ENCODE measurements around the gene RP2. TPM values are rescaled to one million over a fixed set of nuclear protein-coding genes. Genes with fewer than 3 reads are reported as not detected.

Gene RP2
- total RNA-seq, 1 donor from 2014 or later, result 11.8 TPM

- Mint-ChIP-seq H3K27ac (ENCODE audit: unreplicated experiment) (no peak overlapping the region), H3K4me3 (no peak overlapping the region), H3K9me3 (peaks cover 5% of the 10 kb centered on the region), H3K4me1 (no peaks in the 10 kb centered on the region), H3K36me3 (ENCODE audit: low read depth) (peaks cover 3% of the 10 kb centered on the region), H3K27me3 (ENCODE audit: low read depth) (no peaks in the 10 kb centered on the region)
- TF ChIP-seq, protein P1, sequence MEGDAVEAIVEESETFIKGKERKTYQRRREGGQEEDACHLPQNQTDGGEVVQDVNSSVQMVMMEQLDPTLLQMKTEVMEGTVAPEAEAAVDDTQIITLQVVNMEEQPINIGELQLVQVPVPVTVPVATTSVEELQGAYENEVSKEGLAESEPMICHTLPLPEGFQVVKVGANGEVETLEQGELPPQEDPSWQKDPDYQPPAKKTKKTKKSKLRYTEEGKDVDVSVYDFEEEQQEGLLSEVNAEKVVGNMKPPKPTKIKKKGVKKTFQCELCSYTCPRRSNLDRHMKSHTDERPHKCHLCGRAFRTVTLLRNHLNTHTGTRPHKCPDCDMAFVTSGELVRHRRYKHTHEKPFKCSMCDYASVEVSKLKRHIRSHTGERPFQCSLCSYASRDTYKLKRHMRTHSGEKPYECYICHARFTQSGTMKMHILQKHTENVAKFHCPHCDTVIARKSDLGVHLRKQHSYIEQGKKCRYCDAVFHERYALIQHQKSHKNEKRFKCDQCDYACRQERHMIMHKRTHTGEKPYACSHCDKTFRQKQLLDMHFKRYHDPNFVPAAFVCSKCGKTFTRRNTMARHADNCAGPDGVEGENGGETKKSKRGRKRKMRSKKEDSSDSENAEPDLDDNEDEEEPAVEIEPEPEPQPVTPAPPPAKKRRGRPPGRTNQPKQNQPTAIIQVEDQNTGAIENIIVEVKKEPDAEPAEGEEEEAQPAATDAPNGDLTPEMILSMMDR (conservative IDR thresholded peaks at IDR 0.05), result no peak
- no peak for DNase-seq (ENCODE audit: low read depth, low spot score)
These were observed 8.1 kb downstream of the RP2 start for GRCh38 chrX:46844913-46845312.

DNA sequence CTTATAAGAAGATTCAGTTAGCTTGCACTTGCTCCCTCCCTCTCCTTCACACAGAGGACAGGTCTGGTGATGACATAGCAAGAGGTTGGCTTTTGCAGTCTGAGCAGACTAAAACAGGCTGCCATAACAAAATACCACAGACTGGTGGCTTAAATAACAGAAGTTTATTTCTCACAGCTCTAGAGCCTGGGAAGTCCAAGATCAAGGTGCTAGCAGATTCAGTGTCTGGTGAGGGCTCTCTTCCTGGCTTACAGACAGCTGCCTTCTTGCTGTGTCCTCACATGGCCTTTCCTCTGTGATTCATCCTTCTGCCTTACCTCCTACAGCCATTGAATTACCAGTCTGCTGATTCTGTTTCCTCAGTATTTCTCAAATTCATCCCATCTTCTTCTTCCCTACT, 13.1 kb downstream of the RP2 start:
- Mint-ChIP-seq H3K36me3 (ENCODE audit: low read depth) (peaks cover 11% of the 10 kb centered on the region), H3K27me3 (ENCODE audit: low read depth) (no peaks in the 10 kb centered on the region), H3K4me3 (no peak overlapping the region), H3K9me3 (peaks cover 5% of the 10 kb centered on the region), H3K4me1 (no peaks in the 10 kb centered on the region), H3K27ac (ENCODE audit: unreplicated experiment) (no peak overlapping the region)
- DNase-seq (ENCODE audit: low read depth, low spot score), result no peak
- TF ChIP-seq, protein P1 (conservative IDR thresholded peaks at IDR 0.05), result no peak

DNA sequence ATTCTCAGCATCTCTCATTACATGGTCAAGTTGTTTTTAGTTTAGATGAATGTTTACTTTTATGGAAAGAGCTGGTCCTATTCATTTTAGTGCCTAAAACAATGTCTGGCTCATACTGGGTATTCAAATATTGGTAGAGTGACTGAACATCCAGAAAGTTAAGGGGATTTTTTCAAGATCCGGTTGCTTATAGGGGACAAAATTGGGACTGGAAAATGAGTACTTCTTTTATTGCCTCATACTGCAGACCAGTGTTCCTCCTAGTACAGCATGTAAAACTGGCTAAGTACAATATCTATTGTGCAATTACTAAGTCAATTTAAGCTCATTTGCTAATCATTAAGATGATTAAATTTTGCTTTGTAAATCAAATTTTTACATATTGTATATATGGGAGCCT, 13.9 kb downstream of the RP2 start:
- H3K4me3 Mint-ChIP-seq, result no peak overlapping the region
- H3K9me3 Mint-ChIP-seq, result peaks cover 2% of the 10 kb centered on the region
- DNase-seq (ENCODE audit: low read depth, low spot score), result no peak
- TF ChIP-seq, protein P1 (conservative IDR thresholded peaks at IDR 0.05), result no peak
- H3K27me3 Mint-ChIP-seq (ENCODE audit: low read depth), result no peaks in the 10 kb centered on the region
- H3K4me1 Mint-ChIP-seq, result no peaks in the 10 kb centered on the region
- no peak overlapping the region for H3K27ac Mint-ChIP-seq (ENCODE audit: unreplicated experiment)
- H3K36me3 Mint-ChIP-seq (ENCODE audit: low read depth), result peaks cover 13% of the 10 kb centered on the region

DNA sequence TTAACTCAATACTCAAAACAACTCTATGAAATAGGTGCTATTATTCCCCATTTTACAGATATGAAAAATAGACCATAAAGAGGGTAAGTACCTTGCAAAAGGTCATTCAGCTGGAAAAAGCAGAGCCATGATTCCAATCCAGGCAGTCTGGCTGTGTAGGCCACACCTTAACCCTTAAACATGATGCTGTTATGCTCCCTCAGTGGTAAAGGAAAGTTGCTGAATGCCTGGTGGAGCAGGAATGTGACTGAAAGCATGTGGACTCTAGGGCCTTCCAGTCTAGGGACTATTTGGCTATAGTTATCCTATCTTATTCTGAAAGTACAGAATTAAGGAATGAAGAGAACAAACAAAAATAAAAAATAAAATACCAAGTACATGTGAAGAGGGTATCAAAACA, 19.6 kb downstream of the RP2 start:
- DNase-seq (ENCODE audit: low read depth, low spot score), result no peak
- H3K9me3 Mint-ChIP-seq, result no peaks in the 10 kb centered on the region
- peaks cover 18% of the 10 kb centered on the region for H3K36me3 Mint-ChIP-seq (ENCODE audit: low read depth)
- no peak overlapping the region for H3K27ac Mint-ChIP-seq (ENCODE audit: unreplicated experiment)
- no peaks in the 10 kb centered on the region for H3K4me1 Mint-ChIP-seq
- H3K27me3 Mint-ChIP-seq (ENCODE audit: low read depth), result no peaks in the 10 kb centered on the region
- H3K4me3 Mint-ChIP-seq, result no peak overlapping the region
- TF ChIP-seq, protein P1 (conservative IDR thresholded peaks at IDR 0.05), result no peak

- DNase-seq (ENCODE audit: low read depth, low spot score), result no peak
- Mint-ChIP-seq H3K9me3 (peaks cover 8% of the 10 kb centered on the region), H3K27ac (ENCODE audit: unreplicated experiment) (no peak overlapping the region), H3K4me3 (no peak overlapping the region), H3K27me3 (ENCODE audit: low read depth) (no peaks in the 10 kb centered on the region), H3K36me3 (ENCODE audit: low read depth) (peaks cover 14% of the 10 kb centered on the region), H3K4me1 (no peaks in the 10 kb centered on the region)
- TF ChIP-seq, protein P1 (conservative IDR thresholded peaks at IDR 0.05), result no peak
These were observed 23.7 kb downstream of the RP2 start for GRCh38 chrX:46860557-46860956.

DNA sequence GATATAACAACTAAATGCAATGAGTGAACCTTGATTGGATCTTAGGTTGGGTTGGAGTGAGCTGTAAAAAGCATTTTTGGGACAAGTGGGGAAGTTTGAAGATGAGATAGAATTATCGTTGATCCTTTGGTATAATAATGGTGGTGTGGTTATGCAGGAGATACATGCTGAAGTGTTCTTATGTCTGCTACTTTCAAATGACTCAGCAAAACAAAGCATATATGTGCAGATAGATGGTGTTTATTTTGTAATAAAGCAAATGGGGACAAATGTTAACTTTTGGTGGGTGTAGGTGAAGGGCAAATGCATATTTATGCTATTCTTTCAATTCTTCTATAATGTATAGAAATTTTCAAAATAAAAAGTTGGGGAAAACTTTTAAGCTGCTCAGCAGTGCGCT, 26.2 kb downstream of the RP2 start:
- peaks cover 23% of the 10 kb centered on the region for H3K36me3 Mint-ChIP-seq (ENCODE audit: low read depth)
- peaks cover 16% of the 10 kb centered on the region for H3K9me3 Mint-ChIP-seq
- DNase-seq (ENCODE audit: low read depth, low spot score), result no peak
- no peaks in the 10 kb centered on the region for H3K4me1 Mint-ChIP-seq
- no peak overlapping the region for H3K27ac Mint-ChIP-seq (ENCODE audit: unreplicated experiment)
- H3K4me3 Mint-ChIP-seq, result no peak overlapping the region
- TF ChIP-seq, protein P1 (conservative IDR thresholded peaks at IDR 0.05), result no peak
- no peaks in the 10 kb centered on the region for H3K27me3 Mint-ChIP-seq (ENCODE audit: low read depth)

Data from neural crest cell (in vitro differentiated cells).